WTC11 (cell line): Measurements from ENCODE around the gene PDGFRB. TPM values are rescaled to one million over a fixed set of nuclear protein-coding genes. Genes with fewer than 3 reads are reported as not detected.

Experiments
- ATAC-seq: fragments of 200-7000 bp; cut with Tn5 transposase; 2 replicates; pipeline ENCODE4 v1.10.0; 2021; ENCODE audit warnings: mild to moderate bottlenecking, moderate library complexity
- CTCF ChIA-PET: fragments of 300-600 bp; sonication (Branson Sonifier 250); formaldehyde crosslinking; loops from one replicate; lab custom pipeline; 2021; ENCODE audit warnings: antibody characterized with exemption; lab: Charles Lee
- POLR2A ChIA-PET: fragments of 350-600 bp; sonication (Branson Sonifier 250); formaldehyde crosslinking; loops from one replicate; lab custom pipeline; 2021; ENCODE audit warnings: antibody characterized with exemption; lab: Charles Lee
- DNase-seq: peaks from one replicate; pipeline ENCODE4 v3.0.0; 2021; ENCODE audit warnings: low spot score
- H3K27ac Mint-ChIP-seq: 2 replicates; pipeline ENCODE4 v1.8.0; 2021; ENCODE audit warnings: mixed read lengths
- H3K27me3 Mint-ChIP-seq: 2 replicates; pipeline ENCODE4 v1.8.0; 2021; ENCODE audit warnings: low read depth, mild to moderate bottlenecking, moderate library complexity, mixed read lengths
- H3K36me3 Mint-ChIP-seq: 2 replicates; pipeline ENCODE4 v1.8.0; 2021; ENCODE audit warnings: mixed read lengths
- H3K4me1 Mint-ChIP-seq: 2 replicates; pipeline ENCODE4 v1.8.0; 2022; ENCODE audit warnings: mixed read lengths
- H3K4me3 Mint-ChIP-seq: 2 replicates; pipeline ENCODE4 v1.8.0; 2021; ENCODE audit warnings: mild to moderate bottlenecking, moderate library complexity, mixed read lengths
- H3K9me3 Mint-ChIP-seq: 2 replicates; pipeline ENCODE4 v1.8.0; 2021; ENCODE audit warnings: mixed read lengths
- ATF1 ChIP-seq: sonication (generic); formaldehyde crosslinking; IDR thresholded peaks from 2 replicates; pipeline ENCODE4 v1.8.1; 2023; ENCODE audit warnings: mild to moderate bottlenecking, moderate library complexity, missing genetic modification reagents
- ATF3 ChIP-seq: sonication (generic); formaldehyde crosslinking; conservative IDR thresholded peaks from 2 replicates; pipeline ENCODE4 v1.8.1; 2022; ENCODE audit warnings: mild to moderate bottlenecking, missing genetic modification reagents
- CDX4 ChIP-seq: fragments of 250-450 bp; sonication (Bioruptor Pico); IDR thresholded peaks from 2 replicates; pipeline ENCODE4 v1.9.0; 2021; ENCODE audit warnings: moderate library complexity, mild to moderate bottlenecking, inconsistent platforms, borderline replicate concordance
- E2F1 ChIP-seq: sonication (generic); formaldehyde crosslinking; IDR thresholded peaks from 2 replicates; pipeline ENCODE4 v1.8.0; 2022; ENCODE audit warnings: mild to moderate bottlenecking, missing genetic modification reagents
- ELF4 ChIP-seq: sonication (generic); formaldehyde crosslinking; IDR thresholded peaks from 2 replicates; pipeline ENCODE4 v1.8.1; 2022; ENCODE audit warnings: low read depth, mild to moderate bottlenecking, moderate library complexity, missing genetic modification reagents
- FOXJ3 ChIP-seq: sonication (generic); formaldehyde crosslinking; IDR thresholded peaks from 2 replicates; pipeline ENCODE4 v1.9.0; 2021; ENCODE audit warnings: missing genetic modification reagents, mild to moderate bottlenecking, borderline replicate concordance
- FOXK1 ChIP-seq: sonication (generic); formaldehyde crosslinking; IDR thresholded peaks from 2 replicates; pipeline ENCODE4 v1.8.0; 2022; ENCODE audit warnings: mild to moderate bottlenecking, moderate library complexity, missing genetic modification reagents
- NFE2L1 ChIP-seq: sonication (generic); formaldehyde crosslinking; IDR thresholded peaks from 2 replicates; pipeline ENCODE4 v1.8.1; 2023; ENCODE audit warnings: missing genetic modification reagents
- NR3C1 ChIP-seq: sonication (generic); formaldehyde crosslinking; conservative IDR thresholded peaks from 2 replicates; pipeline ENCODE4 v1.8.1; 2023; ENCODE audit warnings: low read depth, mild to moderate bottlenecking, missing genetic modification reagents
- OVOL2 ChIP-seq: fragments of 250-450 bp; sonication (Bioruptor Pico); IDR thresholded peaks from 2 replicates; pipeline ENCODE4 v1.9.0; 2021; ENCODE audit warnings: mild to moderate bottlenecking, borderline replicate concordance
- PRRX2 ChIP-seq: fragments of 250-450 bp; sonication (Bioruptor Pico); IDR thresholded peaks from 2 replicates; pipeline ENCODE4 v1.8.0; 2021; ENCODE audit warnings: mild to moderate bottlenecking
- RELA ChIP-seq: sonication (generic); formaldehyde crosslinking; IDR thresholded peaks from 2 replicates; pipeline ENCODE4 v1.8.1; 2022; ENCODE audit warnings: missing genetic modification reagents, mild to moderate bottlenecking, borderline replicate concordance
- SMAD3 ChIP-seq: sonication (generic); formaldehyde crosslinking; IDR thresholded peaks from 2 replicates; pipeline ENCODE4 v1.8.0; 2022; ENCODE audit warnings: missing genetic modification reagents, mild to moderate bottlenecking, borderline replicate concordance
- SMAD4 ChIP-seq: sonication (generic); formaldehyde crosslinking; IDR thresholded peaks from 2 replicates; pipeline ENCODE4 v1.8.0; 2022; ENCODE audit warnings: mild to moderate bottlenecking, missing genetic modification reagents
- SP1 ChIP-seq: sonication (generic); formaldehyde crosslinking; conservative IDR thresholded peaks from 2 replicates; pipeline ENCODE4 v1.8.1; 2022; ENCODE audit warnings: missing genetic modification reagents
- TCF7 ChIP-seq: sonication (generic); formaldehyde crosslinking; IDR thresholded peaks from 2 replicates; pipeline ENCODE4 v1.8.0; 2022; ENCODE audit warnings: mild to moderate bottlenecking, low read depth, missing genetic modification reagents, moderate library complexity
- TEAD4 ChIP-seq: sonication (generic); formaldehyde crosslinking; IDR thresholded peaks from 2 replicates; pipeline ENCODE4 v1.8.0; 2022; ENCODE audit warnings: mild to moderate bottlenecking, missing genetic modification reagents
- TP53 ChIP-seq: sonication (generic); formaldehyde crosslinking; IDR thresholded peaks from 2 replicates; pipeline ENCODE4 v1.8.1; 2023; ENCODE audit warnings: mild to moderate bottlenecking, missing genetic modification reagents
- ZNF219 ChIP-seq: sonication (generic); formaldehyde crosslinking; IDR thresholded peaks from 2 replicates; pipeline ENCODE4 v1.8.0; 2023; ENCODE audit warnings: missing genetic modification reagents, mild to moderate bottlenecking, borderline replicate concordance
- ZNF263 ChIP-seq: sonication (generic); formaldehyde crosslinking; IDR thresholded peaks from 2 replicates; pipeline ENCODE4 v1.8.1; 2022; ENCODE audit warnings: low read depth, mild to moderate bottlenecking, moderate library complexity, missing genetic modification reagents
- ZNF281 ChIP-seq: sonication (generic); formaldehyde crosslinking; IDR thresholded peaks from 2 replicates; pipeline ENCODE4 v1.8.0; 2023; ENCODE audit warnings: mild to moderate bottlenecking, missing genetic modification reagents
- ZNF423 ChIP-seq: fragments of 250-450 bp; sonication (Bioruptor Pico); IDR thresholded peaks from 2 replicates; pipeline ENCODE4 v2.1.2; 2022; ENCODE audit warnings: mild to moderate bottlenecking, moderate library complexity
- ZNF425 ChIP-seq: fragments of 250-450 bp; sonication (Bioruptor Pico); conservative IDR thresholded peaks from 2 replicates; pipeline ENCODE4 v1.9.0; 2021; ENCODE audit warnings: mild to moderate bottlenecking
- total RNA-seq: library from RNA; stranded (reverse); gene quantifications from 3 replicates; pipeline ENCODE4 v1.2.3, GENCODE V29; 2021

Gene PDGFRB
- total RNA-seq, 1 experiment from 2014 or later = 5.1 TPM

- Mint-ChIP-seq H3K9me3 (no peaks in the 10 kb centered on the region), H3K27ac (no peak overlapping the region), H3K4me3 (no peak overlapping the region), H3K36me3 (no peaks in the 10 kb centered on the region), H3K4me1 (no peaks in the 10 kb centered on the region), H3K27me3 (no peaks in the 10 kb centered on the region)
- ATAC-seq (no peak), DNase-seq (no peak)
- POLR2A ChIA-PET = no interaction called here
- CTCF ChIA-PET = interaction anchor here (1.0 to 1.6 kb wide), 3 partner anchors 51 to 105 kb away, joined by 3 to 7 read pairs (median 5); no protein-coding TSS in a partner anchor
- no peak for TF ChIP-seq ELF4
- no peak for TF ChIP-seq ZNF263
- TF ChIP-seq TEAD4 (CRISPR knock-in tag) = no peak
- TF ChIP-seq E2F1 (CRISPR knock-in tag) = no peak
- no peak for TF ChIP-seq ZNF219 (CRISPR knock-in tag)
- no peak for TF ChIP-seq TCF7
- no peak for TF ChIP-seq NR3C1
- no peak for TF ChIP-seq TP53 (CRISPR knock-in tag)
- no peak for TF ChIP-seq ZNF281
These were observed 84.8 kb downstream of the PDGFRB start for GRCh38 chr5:150070821-150071220.

- CTCF ChIA-PET = interaction anchor here (1.0 to 3.0 kb wide), 6 partner anchors 40 to 111 kb away, joined by 3 to 7 read pairs (median 4); no protein-coding TSS in a partner anchor
- H3K9me3 Mint-ChIP-seq = no peaks in the 10 kb centered on the region
- POLR2A ChIA-PET = no interaction called here
- no peaks in the 10 kb centered on the region for H3K36me3 Mint-ChIP-seq
- peak; percentile 45 for ATAC-seq
- no peak overlapping the region for H3K4me3 Mint-ChIP-seq
- no peaks in the 10 kb centered on the region for H3K4me1 Mint-ChIP-seq
- peak; percentile 25 for DNase-seq
- H3K27me3 Mint-ChIP-seq = no peaks in the 10 kb centered on the region
- TF ChIP-seq CDX4 (CRISPR knock-in tag) (no peak), SP1 (no peak), NFE2L1 (CRISPR knock-in tag) (no peak), FOXK1 (no peak)
- H3K27ac Mint-ChIP-seq = no peak overlapping the region
These were observed 85.7 kb downstream of the PDGFRB start for GRCh38 chr5:150069672-150070627.

GRCh38 chr5:150068961-150069645 lies 86.5 kb downstream of the PDGFRB start:
- H3K27ac Mint-ChIP-seq = no peak overlapping the region
- no peaks in the 10 kb centered on the region for H3K36me3 Mint-ChIP-seq
- POLR2A ChIA-PET = interaction anchor here (0.6 kb wide), 1 partner anchor 144 kb away, joined by 8 read pairs; no protein-coding TSS in a partner anchor
- no peaks in the 10 kb centered on the region for H3K27me3 Mint-ChIP-seq
- CTCF ChIA-PET = interaction anchor here (0.8 to 3.0 kb wide), 7 partner anchors 24 to 110 kb away, joined by 3 to 7 read pairs (median 3); no protein-coding TSS in a partner anchor
- H3K4me1 Mint-ChIP-seq = no peaks in the 10 kb centered on the region
- H3K9me3 Mint-ChIP-seq = no peaks in the 10 kb centered on the region
- H3K4me3 Mint-ChIP-seq = no peak overlapping the region
- DNase-seq (no peak), ATAC-seq (no peak)
- TF ChIP-seq SP1 (no peak), OVOL2 (CRISPR knock-in tag) (no peak), ZNF423 (CRISPR knock-in tag) (no peak), ATF1 (CRISPR knock-in tag) (no peak), SMAD3 (no peak), RELA (CRISPR knock-in tag) (no peak), SMAD4 (CRISPR knock-in tag) (no peak), ATF3 (CRISPR knock-in tag) (no peak), PRRX2 (no peak), FOXJ3 (CRISPR knock-in tag) (no peak), CDX4 (CRISPR knock-in tag) (no peak), ZNF219 (CRISPR knock-in tag) (no peak), ZNF425 (CRISPR knock-in tag) (no peak), ZNF263 (no peak)
